ENCODE results near the gene RBP2.

DNA sequence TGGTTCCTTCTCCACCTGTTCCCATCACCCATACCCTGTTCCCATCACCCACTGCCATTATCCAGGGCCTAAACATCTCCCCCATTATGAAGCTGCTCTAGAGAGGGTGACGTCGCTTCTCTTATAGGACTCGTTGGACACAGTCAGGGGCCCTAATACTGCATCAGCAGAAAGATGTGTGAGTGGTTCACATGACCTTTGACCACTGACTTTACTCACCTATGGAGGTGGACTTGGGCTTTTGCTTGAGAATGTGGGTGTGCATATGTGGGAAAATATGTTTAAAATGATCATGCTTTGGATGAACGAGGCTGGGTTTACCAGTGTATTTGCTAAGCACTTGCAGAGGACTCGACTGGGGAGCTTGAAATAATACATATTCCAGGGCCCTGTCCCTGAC, 26.8 kb downstream of the RBP2 start:
- TF ChIP-seq, protein P1, sequence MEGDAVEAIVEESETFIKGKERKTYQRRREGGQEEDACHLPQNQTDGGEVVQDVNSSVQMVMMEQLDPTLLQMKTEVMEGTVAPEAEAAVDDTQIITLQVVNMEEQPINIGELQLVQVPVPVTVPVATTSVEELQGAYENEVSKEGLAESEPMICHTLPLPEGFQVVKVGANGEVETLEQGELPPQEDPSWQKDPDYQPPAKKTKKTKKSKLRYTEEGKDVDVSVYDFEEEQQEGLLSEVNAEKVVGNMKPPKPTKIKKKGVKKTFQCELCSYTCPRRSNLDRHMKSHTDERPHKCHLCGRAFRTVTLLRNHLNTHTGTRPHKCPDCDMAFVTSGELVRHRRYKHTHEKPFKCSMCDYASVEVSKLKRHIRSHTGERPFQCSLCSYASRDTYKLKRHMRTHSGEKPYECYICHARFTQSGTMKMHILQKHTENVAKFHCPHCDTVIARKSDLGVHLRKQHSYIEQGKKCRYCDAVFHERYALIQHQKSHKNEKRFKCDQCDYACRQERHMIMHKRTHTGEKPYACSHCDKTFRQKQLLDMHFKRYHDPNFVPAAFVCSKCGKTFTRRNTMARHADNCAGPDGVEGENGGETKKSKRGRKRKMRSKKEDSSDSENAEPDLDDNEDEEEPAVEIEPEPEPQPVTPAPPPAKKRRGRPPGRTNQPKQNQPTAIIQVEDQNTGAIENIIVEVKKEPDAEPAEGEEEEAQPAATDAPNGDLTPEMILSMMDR (IDR thresholded peaks at IDR 0.05): no peak
- TF ChIP-seq POLR2A (IDR thresholded peaks at IDR 0.05): no peak
